Astrocyte of the cerebellum (primary cell): Measurements from ENCODE around the gene SH3RF3.
"Not testable (repeated sequence)": the region's sequence is repeated elsewhere in the genome, so short reads cannot be mapped to it uniquely, and the experiment has no call there.

Experiments used
- DNase-seq: peaks from one replicate; pipeline ENCODE4 v3.0.0-alpha.2; 2011; ENCODE audit warnings: low read depth
- H3K4me3 ChIP-seq: 2 replicates; pipeline ENCODE4 v1.5.1; 2011; ENCODE audit warnings: mild to moderate bottlenecking, low read depth, low read length, moderate library complexity
- CTCF ChIP-seq: IDR thresholded peaks from 2 replicates; pipeline ENCODE4 v1.5.1; 2012; ENCODE audit warnings: low read length, low read depth, moderate library complexity, mild to moderate bottlenecking; ENCODE audit errors: missing control alignments
- in situ Hi-C: cut with HindIII; loops from 2 replicates; pipeline ENCODE4 v1.10.0; 2017; ENCODE audit warnings: low sequenced_read_pairs

SH3RF3 gene

GRCh38 chr2:109215866-109216265 lies 86.9 kb downstream of the SH3RF3 start:
- no peak overlapping the region for H3K4me3 ChIP-seq
- no peak for DNase-seq
- in situ Hi-C loops, result no loop called here
- no peak for TF ChIP-seq CTCF

DNA sequence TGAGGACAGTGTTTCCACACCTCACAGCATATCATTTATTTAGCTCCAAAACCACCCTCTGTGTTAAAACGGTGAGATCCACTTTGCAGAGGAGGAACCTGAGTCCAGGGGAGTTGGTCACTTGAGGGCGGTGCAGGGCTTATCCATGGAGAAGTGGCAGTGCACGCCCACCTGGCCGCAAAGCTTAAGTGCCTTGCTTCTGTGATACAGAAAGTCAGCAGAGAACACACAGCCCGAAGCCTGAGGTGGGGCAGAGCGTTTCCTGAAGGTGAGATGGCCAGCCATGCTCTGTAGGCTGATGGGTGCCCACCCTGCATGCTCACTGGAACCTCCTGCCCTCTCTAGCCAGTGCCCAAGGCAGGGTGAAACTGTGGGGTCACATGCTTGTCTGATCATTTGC lies 87.3 kb downstream of the SH3RF3 start:
- in situ Hi-C loops, result no loop called here
- no peak for TF ChIP-seq CTCF
- H3K4me3 ChIP-seq, result no peak overlapping the region
- DNase-seq, result no peak

- no peak for TF ChIP-seq CTCF
- DNase-seq, result no peak
- no peak overlapping the region for H3K4me3 ChIP-seq
- in situ Hi-C loops, result no loop called here
Observed at GRCh38 chr2:109217362-109218086, 88.5 kb downstream of the SH3RF3 start.

DNA sequence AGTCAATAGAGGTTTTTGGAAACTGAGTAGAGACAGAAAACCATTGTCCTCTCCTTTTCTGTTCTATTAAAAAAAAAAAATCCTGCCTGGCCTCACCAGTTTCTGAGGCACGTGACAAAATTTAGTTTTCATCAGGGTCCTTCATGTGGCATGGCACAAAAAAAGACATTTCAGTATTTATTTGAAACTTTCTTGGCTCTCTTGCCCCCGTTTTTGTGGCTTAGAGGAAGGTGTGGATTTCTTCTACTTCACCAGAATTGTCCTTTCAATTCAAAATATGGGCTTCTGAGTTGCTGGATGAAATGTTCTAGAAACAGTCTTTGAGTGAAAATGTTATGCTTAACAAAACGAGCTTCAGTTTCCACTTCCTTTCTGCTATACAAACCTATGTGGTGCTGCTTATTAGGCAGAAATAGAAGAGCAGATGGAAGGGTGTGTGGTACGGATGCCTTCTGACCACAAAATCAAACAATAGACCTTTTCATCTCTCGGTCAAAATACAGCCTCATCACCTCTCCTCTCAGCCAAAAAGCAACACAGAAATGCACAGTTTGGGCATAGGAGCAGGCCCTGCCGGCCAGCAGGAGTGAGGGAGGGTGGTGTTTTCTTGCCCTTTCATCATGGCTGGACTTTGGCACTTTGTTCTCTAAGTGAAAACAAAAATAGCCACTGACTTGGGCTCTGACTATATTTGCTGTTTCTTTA lies 89.2 kb downstream of the SH3RF3 start:
- in situ Hi-C loops, result no loop called here
- peak; percentile 40 for DNase-seq
- H3K4me3 ChIP-seq, result no peak overlapping the region
- TF ChIP-seq CTCF, result no peak

DNA sequence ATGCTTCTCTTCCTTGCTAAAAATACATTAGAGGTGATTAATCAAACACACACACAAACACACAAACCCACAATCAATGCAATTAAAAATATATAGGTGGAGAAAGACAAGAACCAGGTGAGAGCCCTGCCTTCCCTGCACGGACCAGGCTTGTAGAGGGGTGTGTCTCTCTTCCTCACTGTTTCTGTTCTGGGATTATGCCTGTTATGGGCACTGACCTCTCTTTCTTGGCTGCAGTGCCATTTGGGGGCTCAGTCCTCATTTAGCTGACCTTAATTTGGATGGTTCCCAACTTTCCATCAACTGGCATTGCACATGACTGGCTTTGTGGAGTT lies 89.8 kb downstream of the SH3RF3 start:
- no peak for DNase-seq
- no peak for TF ChIP-seq CTCF
- in situ Hi-C loops, result no loop called here
- H3K4me3 ChIP-seq, result no peak overlapping the region

DNA sequence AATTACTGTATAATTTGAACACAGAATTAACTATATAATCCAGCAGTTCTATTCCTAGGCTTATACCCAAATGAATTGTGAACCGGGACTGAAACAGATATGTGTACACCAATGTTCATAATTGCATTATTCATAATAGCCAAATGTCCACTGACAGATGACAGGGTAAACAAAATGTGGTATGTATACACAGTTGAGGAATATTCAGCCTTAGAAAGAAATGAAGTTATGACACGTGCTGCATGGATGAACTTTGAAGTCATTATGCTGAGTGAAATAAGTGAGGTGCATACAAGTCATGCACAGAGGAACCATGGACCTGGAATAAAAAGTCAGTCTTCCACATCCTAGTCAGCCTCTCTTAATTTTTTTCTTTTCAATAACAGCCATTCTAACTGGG lies 91.9 kb downstream of the SH3RF3 start:
- no peak for DNase-seq
- in situ Hi-C loops, result no loop called here
- H3K4me3 ChIP-seq, result no peak overlapping the region
- TF ChIP-seq CTCF, result no peak

GRCh38 chr2:109221316-109221715 lies 92.3 kb downstream of the SH3RF3 start:
- H3K4me3 ChIP-seq, DNase-seq, in situ Hi-C loops: not testable (repeated sequence)
